Activated CD4-positive, CD25-positive, alpha-beta regulatory T cell (primary cell): ENCODE data around the gene CBLC.
"Not testable (repeated sequence)": the region's sequence is repeated elsewhere in the genome, so short reads cannot be mapped to it uniquely, and the experiment has no call there.

Source experiments
- DNase-seq, 4 experiments: peaks; one replicate each; lab custom pipeline; 2025; lab: John Stamatoyannopoulos, UW

CBLC gene

GRCh38 chr19:44819246-44819832 is 41.6 kb downstream of the CBLC start:
- DNase-seq = no peak

- DNase-seq = no peak
Observed at GRCh38 chr19:44820648-44821609, 43.2 kb downstream of the CBLC start.

GRCh38 chr19:44822177-44822576 is 44.5 kb downstream of the CBLC start:
- DNase-seq = no peak

- no peak for DNase-seq
Observed at GRCh38 chr19:44822670-44823372, 45.1 kb downstream of the CBLC start.

GRCh38 chr19:44823373-44823698 is 45.6 kb downstream of the CBLC start:
- DNase-seq = no peak

GRCh38 chr19:44824761-44825160 is 47.1 kb downstream of the CBLC start:
- DNase-seq = no peak

- DNase-seq = not testable (repeated sequence)
Observed at GRCh38 chr19:44832875-44833274, 55.2 kb downstream of the CBLC start.

- not testable (repeated sequence) for DNase-seq
Observed at GRCh38 chr19:44834399-44834798, 56.7 kb downstream of the CBLC start.

GRCh38 chr19:44839276-44839675 is 61.6 kb downstream of the CBLC start:
- no peak for DNase-seq

- no peak for DNase-seq
Observed at GRCh38 chr19:44840811-44841210, 63.1 kb downstream of the CBLC start.

- DNase-seq = no peak
Observed at GRCh38 chr19:44841231-44841630, 63.5 kb downstream of the CBLC start.

- no peak for DNase-seq
Observed at GRCh38 chr19:44845286-44845611, 67.6 kb downstream of the CBLC start.

- peak; percentile 28 to 73 (median 50) for DNase-seq
Observed at GRCh38 chr19:44845612-44846454, 68.1 kb downstream of the CBLC start, which contains the start of gene NECTIN2. Gene NECTIN2, plus strand, starts transcription at chr19:44846297. Its CDS starts 229 bp downstream, at chr19:44846526.

- no peak for DNase-seq
Observed at GRCh38 chr19:44846455-44847143, 68.9 kb downstream of the CBLC start.

- no peak for DNase-seq
Observed at GRCh38 chr19:44847144-44848035, 69.7 kb downstream of the CBLC start.

- DNase-seq = no peak
Observed at GRCh38 chr19:44848036-44848811, 70.5 kb downstream of the CBLC start.

- DNase-seq = no peak
Observed at GRCh38 chr19:44848812-44849447, 71.2 kb downstream of the CBLC start.
